GM21390 (cell line): ENCODE data around the gene AMZ1.

Source experiments
- ATAC-seq: cut with Tn5 transposase; IDR thresholded peaks from one replicate; pipeline ENCODE4 v1.9.1; 2021; ENCODE audit not compliant: unreplicated experiment

AMZ1 gene

DNA sequence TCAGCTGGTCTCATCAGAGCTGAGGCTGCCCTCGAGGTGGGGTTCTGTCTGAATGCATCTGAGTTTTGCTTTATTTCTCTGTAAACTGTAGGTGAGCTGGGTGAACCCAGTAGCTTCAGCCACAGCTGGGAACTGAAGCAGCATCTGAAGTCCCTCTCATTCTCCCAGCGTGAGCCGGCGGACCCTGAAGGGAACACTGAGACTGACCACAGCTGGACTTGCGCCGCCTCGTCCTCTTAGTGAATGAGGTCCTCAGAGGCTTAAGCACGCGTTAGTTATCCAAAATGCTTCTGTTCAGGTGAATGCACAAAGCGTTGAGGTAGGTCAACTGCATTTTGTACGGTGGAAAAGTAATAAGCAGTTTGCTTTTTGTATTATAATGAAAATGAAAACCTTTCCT, 76.6 kb downstream of the AMZ1 start:
- no peak for ATAC-seq
